GM23338 (cell line): Measurements from ENCODE around the gene SLCO4A1. TPM values are rescaled to one million over a fixed set of nuclear protein-coding genes. Genes with fewer than 3 reads are reported as not detected.
A peak's percentile ranks its signal among the peaks of the same experiment; 100 is the strongest.

ENCODE experiments used
- ATAC-seq: fragments of 200-7000 bp; cut with Tn5 transposase; 3 replicates; pipeline ENCODE4 v1.9.1; 2020
- DNase-seq: peaks from one replicate; pipeline ENCODE4 v3.0.0-alpha.2; 2015; ENCODE audit warnings: low spot score
- H2AFZ ChIP-seq: fragments of 200-600 bp; sonication (generic); 2 replicates; pipeline ENCODE4 v1.8.0; 2016; ENCODE audit warnings: antibody characterized with exemption, mild to moderate bottlenecking, moderate library complexity
- H3F3A ChIP-seq: fragments of 200-600 bp; sonication (generic); replicated peaks from 2 replicates; pipeline ENCODE4 v1.8.0; 2017; ENCODE audit warnings: antibody characterized with exemption, mixed run types, low read depth
- H3K27ac ChIP-seq: fragments of 200-600 bp; sonication (generic); 2 replicates; pipeline ENCODE4 v1.6.1; 2016; ENCODE audit warnings: low read depth
- H3K27me3 ChIP-seq: fragments of 200-600 bp; sonication (generic); 2 replicates; pipeline ENCODE4 v1.8.0; 2016; ENCODE audit warnings: mild to moderate bottlenecking, mixed run types, moderate library complexity; ENCODE audit not compliant: insufficient read depth
- H3K36me3 ChIP-seq: fragments of 200-600 bp; sonication (generic); 2 replicates; pipeline ENCODE4 v1.8.0; 2016; ENCODE audit warnings: mild to moderate bottlenecking; ENCODE audit not compliant: insufficient read depth
- H3K4me1 ChIP-seq: fragments of 200-600 bp; sonication (generic); 2 replicates; pipeline ENCODE4 v1.8.0; 2016; ENCODE audit warnings: mild to moderate bottlenecking, moderate library complexity; ENCODE audit not compliant: insufficient read depth
- H3K4me2 ChIP-seq: fragments of 200-600 bp; sonication (generic); 2 replicates; pipeline ENCODE4 v1.7.1; 2017; ENCODE audit warnings: mixed run types
- H3K4me3 ChIP-seq: fragments of 200-600 bp; sonication (generic); 2 replicates; pipeline ENCODE4 v1.6.1; 2016; ENCODE audit warnings: mixed run types
- H3K79me2 ChIP-seq: fragments of 200-600 bp; sonication (generic); replicated peaks from 2 replicates; pipeline ENCODE4 v1.8.0; 2017; ENCODE audit warnings: mild to moderate bottlenecking; ENCODE audit not compliant: insufficient read depth
- H3K9me2 ChIP-seq: fragments of 200-600 bp; sonication (generic); 2 replicates; pipeline ENCODE4 v1.8.0; 2017; ENCODE audit not compliant: insufficient read depth
- H4K20me1 ChIP-seq: fragments of 200-600 bp; sonication (generic); replicated peaks from 2 replicates; pipeline ENCODE4 v1.8.0; 2017; ENCODE audit warnings: mild to moderate bottlenecking; ENCODE audit not compliant: insufficient read depth
- H3K27ac Mint-ChIP-seq: 2 replicates; pipeline ENCODE4 v1.8.0; 2020; ENCODE audit warnings: inconsistent platforms, mild to moderate bottlenecking, moderate library complexity, mixed read lengths
- H3K27me3 Mint-ChIP-seq: 3 replicates; pipeline ENCODE4 v1.8.0; 2022; ENCODE audit warnings: low read depth, mild to moderate bottlenecking, moderate library complexity, mixed read lengths, inconsistent platforms; ENCODE audit not compliant: insufficient read depth, poor library complexity
- H3K36me3 Mint-ChIP-seq: 3 replicates; pipeline ENCODE4 v1.8.0; 2021; ENCODE audit warnings: low read depth, mild to moderate bottlenecking, inconsistent platforms, moderate library complexity, mixed read lengths
- H3K4me1 Mint-ChIP-seq: 3 replicates; pipeline ENCODE4 v1.8.0; 2020; ENCODE audit warnings: mild to moderate bottlenecking, inconsistent platforms, mixed read lengths
- H3K4me3 Mint-ChIP-seq: 3 replicates; pipeline ENCODE4 v1.8.0; 2021; ENCODE audit warnings: moderate library complexity, mild to moderate bottlenecking, inconsistent platforms, mixed read lengths
- H3K9me3 Mint-ChIP-seq: 3 replicates; pipeline ENCODE4 v1.8.0; 2020; ENCODE audit warnings: moderate library complexity, mild to moderate bottlenecking, inconsistent platforms, mixed read lengths
- CTCF ChIP-seq, 2 experiments: fragments of 200-600 bp in 1 of 2; sonication (generic) in 1 of 2; conservative IDR thresholded peaks; 2 replicates each; pipeline versions ENCODE4 v1.5.1 to v1.6.1; 2016 to 2017; ENCODE audit warnings: antibody characterized with exemption in 2 of 2, low read depth in 2 of 2, mild to moderate bottlenecking in 2 of 2, moderate library complexity in 1 of 2
- ETS1 ChIP-seq: IDR thresholded peaks from 2 replicates; pipeline ENCODE4 v1.6.1; 2016; ENCODE audit warnings: antibody characterized with exemption
- EZH2phosphoT487 ChIP-seq: fragments of 200-600 bp; sonication (generic); IDR thresholded peaks from one replicate; pipeline ENCODE4 v1.8.1; 2018; ENCODE audit warnings: antibody characterized with exemption; ENCODE audit not compliant: unreplicated experiment
- ZNF462 ChIP-seq: fragments of 250-450 bp; sonication (Bioruptor Pico); IDR thresholded peaks from 2 replicates; pipeline ENCODE4 v1.5.0; 2020; ENCODE audit warnings: mild to moderate bottlenecking, moderate library complexity
- polyA plus RNA-seq: library from polyadenylated mRNA; unstranded; fragments of >200 nt; fragmentation: Nextera tagmentation; extraction: Ambion mirVana; gene quantifications from 2 replicates; pipeline ENCODE4 v1.2.1, GENCODE V29; 2016
- total RNA-seq: library from RNA; depleted of rRNA; stranded (reverse); fragments of >200 nt; shearing (Covaris generic); gene quantifications from 2 replicates; pipeline ENCODE4 v1.2.3, GENCODE V29; 2014

The SLCO4A1 gene
- total and polyA plus RNA-seq, 2 experiments from 2014 or later, result 28.5 to 41.6 TPM

- no peak for TF ChIP-seq ZNF462 (CRISPR knock-in tag)
- TF ChIP-seq EZH2phosphoT487, result no peak
- no peak for TF ChIP-seq CTCF (conservative IDR thresholded peaks at IDR 0.05; ENCODE audit: low read depth in 2 of 2)
These were observed 40.6 kb upstream of the SLCO4A1 start (continued) for GRCh38 chr20:62601714-62602113.

- no peak for TF ChIP-seq ETS1
- H3K9me2 ChIP-seq, result no peaks in the 10 kb centered on the region
- Mint-ChIP-seq H3K27ac (no peak overlapping the region), H3K9me3 (no peaks in the 10 kb centered on the region), H3K4me3 (no peak overlapping the region), H3K4me1 (peaks cover 40% of the 10 kb centered on the region), H3K36me3 (no peaks in the 10 kb centered on the region; the same call in 2 of the 3 replicates), H3K27me3 (peaks cover 13% of the 10 kb centered on the region)
- no peaks in the 10 kb centered on the region for H3K27me3 ChIP-seq
- H3K4me2 ChIP-seq, result no peak overlapping the region
- H3K36me3 ChIP-seq, result no peaks in the 10 kb centered on the region
- no peak for ATAC-seq
- H3K27ac ChIP-seq, result no peak overlapping the region
- H4K20me1 ChIP-seq, result no peaks in the 10 kb centered on the region
- H3K79me2 ChIP-seq, result no peaks in the 10 kb centered on the region
- H3K4me3 ChIP-seq, result no peak overlapping the region
- peak overlapping the region; percentile 69; the same call in 1 of the 2 replicates for H2AFZ ChIP-seq
- peaks cover 27% of the 10 kb centered on the region; the same call in 1 of the 2 replicates for H3F3A ChIP-seq
- peaks cover 21% of the 10 kb centered on the region for H3K4me1 ChIP-seq
- DNase-seq, result no peak
These were observed 39.8 kb upstream of the SLCO4A1 start for GRCh38 chr20:62602550-62602949.
